Measurements from ENCODE around the gene TEX22.

Gene TEX22

DNA sequence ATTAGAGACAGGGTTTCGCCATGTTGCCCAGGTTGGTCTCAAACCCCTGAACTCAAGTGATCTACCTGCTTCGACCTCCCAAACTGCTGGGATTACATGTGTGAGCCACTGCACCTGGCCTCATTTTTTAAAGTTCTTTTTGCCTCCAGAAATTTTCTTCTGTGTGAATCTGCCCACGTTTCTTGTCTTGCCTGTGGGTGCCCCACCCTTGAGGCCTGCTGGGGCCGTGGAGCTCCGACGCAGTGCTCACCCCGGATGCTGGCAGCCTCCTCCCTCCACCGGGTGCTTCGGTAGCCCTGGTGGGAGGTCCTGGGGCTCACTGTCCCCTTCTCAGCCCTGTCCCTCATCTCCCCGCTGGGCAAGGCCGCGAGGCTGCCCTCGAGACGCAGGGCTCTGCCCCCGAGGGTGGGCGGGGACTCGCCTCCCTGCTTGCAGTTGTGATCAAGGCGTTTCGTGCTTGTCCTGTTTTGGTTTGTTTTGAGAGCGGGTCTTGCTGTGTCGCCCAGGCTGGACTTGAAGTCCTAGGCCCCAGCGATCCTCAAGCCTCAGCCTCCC lies 56.8 kb downstream of the TEX22 start:
- ATAC-seq, result no peak
- TF ChIP-seq BACH2 (CRISPR knock-in tag; IDR thresholded peaks at IDR 0.05; ENCODE audit: borderline replicate concordance) (no peak), TCF4 (CRISPR knock-in tag; IDR thresholded peaks at IDR 0.05; ENCODE audit: borderline replicate concordance) (no peak), ZNF8 (CRISPR knock-in tag; IDR thresholded peaks at IDR 0.05) (no peak), ARNTL (CRISPR knock-in tag; IDR thresholded peaks at IDR 0.05; ENCODE audit: borderline replicate concordance, low read depth) (no peak), GLIS3 (CRISPR knock-in tag; IDR thresholded peaks at IDR 0.05) (no peak), ZC3H10 (CRISPR knock-in tag; IDR thresholded peaks at IDR 0.05) (no peak), ZFP3 (CRISPR knock-in tag; IDR thresholded peaks at IDR 0.05) (no peak), RARB (CRISPR knock-in tag; IDR thresholded peaks at IDR 0.05) (no peak), ZNF70 (CRISPR knock-in tag; IDR thresholded peaks at IDR 0.05) (no peak), PPARA (CRISPR knock-in tag; IDR thresholded peaks at IDR 0.05; ENCODE audit: borderline replicate concordance) (no peak), ESRRG (CRISPR knock-in tag; IDR thresholded peaks at IDR 0.05) (no peak), OSR1 (CRISPR knock-in tag; IDR thresholded peaks at IDR 0.05) (no peak), ZFP30 (CRISPR knock-in tag; IDR thresholded peaks at IDR 0.05) (no peak), TOX (CRISPR knock-in tag; IDR thresholded peaks at IDR 0.05; ENCODE audit: borderline replicate concordance) (no peak), ISL1 (CRISPR knock-in tag; IDR thresholded peaks at IDR 0.05) (no peak), SNAI2 (CRISPR knock-in tag; IDR thresholded peaks at IDR 0.05) (no peak)
- TF ChIP-seq, protein P1, sequence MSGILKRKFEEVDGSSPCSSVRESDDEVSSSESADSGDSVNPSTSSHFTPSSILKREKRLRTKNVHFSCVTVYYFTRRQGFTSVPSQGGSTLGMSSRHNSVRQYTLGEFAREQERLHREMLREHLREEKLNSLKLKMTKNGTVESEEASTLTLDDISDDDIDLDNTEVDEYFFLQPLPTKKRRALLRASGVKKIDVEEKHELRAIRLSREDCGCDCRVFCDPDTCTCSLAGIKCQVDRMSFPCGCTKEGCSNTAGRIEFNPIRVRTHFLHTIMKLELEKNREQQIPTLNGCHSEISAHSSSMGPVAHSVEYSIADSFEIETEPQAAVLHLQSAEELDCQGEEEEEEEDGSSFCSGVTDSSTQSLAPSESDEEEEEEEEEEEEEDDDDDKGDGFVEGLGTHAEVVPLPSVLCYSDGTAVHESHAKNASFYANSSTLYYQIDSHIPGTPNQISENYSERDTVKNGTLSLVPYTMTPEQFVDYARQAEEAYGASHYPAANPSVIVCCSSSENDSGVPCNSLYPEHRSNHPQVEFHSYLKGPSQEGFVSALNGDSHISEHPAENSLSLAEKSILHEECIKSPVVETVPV (CRISPR knock-in tag; IDR thresholded peaks at IDR 0.05), result no peak

DNA sequence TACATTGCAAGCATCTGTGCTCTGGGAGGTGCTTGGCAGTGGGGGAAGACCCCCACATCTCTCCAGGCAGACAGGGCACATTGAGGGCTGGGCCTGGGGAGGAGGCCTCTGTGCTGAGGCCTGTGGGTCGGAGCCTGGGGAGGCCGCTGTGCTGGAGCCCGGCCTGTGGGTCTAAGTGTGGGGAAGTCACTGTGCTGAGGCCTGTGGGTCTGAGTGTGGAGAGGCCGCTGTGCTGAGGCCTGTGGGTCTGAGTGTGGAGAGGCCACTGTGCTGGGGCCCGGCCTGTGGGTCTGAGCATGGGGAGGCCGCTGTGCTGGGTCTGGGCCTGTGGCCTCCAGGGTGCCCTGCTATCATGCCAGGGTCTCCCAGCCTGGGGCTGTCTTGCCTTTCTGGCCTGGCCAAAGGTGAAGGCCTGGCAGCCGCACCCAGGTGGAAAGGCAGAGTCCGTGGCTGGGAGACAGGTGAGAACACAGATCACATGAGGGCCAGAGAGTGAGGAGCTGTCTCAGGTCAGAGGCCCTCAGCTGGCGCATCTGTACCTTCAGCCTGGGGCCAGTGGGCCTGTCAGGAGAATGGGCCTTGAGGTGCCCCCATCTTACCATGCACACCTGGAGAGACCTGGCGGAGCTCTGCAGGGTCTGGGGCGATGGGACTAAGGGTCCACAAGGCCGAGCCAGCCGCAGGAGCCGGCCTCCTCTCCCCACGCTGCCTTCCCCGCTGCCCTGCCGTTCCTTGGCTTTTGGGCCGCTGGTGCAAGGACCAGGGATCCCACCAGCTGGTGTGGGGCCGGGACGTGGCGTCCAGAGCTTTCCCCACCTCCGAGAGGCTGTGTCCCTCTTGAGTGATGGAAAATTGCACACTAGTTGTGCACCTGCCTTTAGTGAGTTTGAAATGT lies 57.7 kb downstream of the TEX22 start:
- TF ChIP-seq CSDC2 (CRISPR knock-in tag; IDR thresholded peaks at IDR 0.05) (no peak), RARB (CRISPR knock-in tag; IDR thresholded peaks at IDR 0.05) (no peak), SNAI2 (CRISPR knock-in tag; IDR thresholded peaks at IDR 0.05) (no peak), ESRRG (CRISPR knock-in tag; IDR thresholded peaks at IDR 0.05) (no peak), ZNF565 (CRISPR knock-in tag; conservative IDR thresholded peaks at IDR 0.05; ENCODE audit: low read depth) (no peak), BACH2 (CRISPR knock-in tag; IDR thresholded peaks at IDR 0.05; ENCODE audit: borderline replicate concordance) (no peak), TOX (CRISPR knock-in tag; IDR thresholded peaks at IDR 0.05; ENCODE audit: borderline replicate concordance) (no peak), PPARA (CRISPR knock-in tag; IDR thresholded peaks at IDR 0.05; ENCODE audit: borderline replicate concordance) (no peak), ISL1 (CRISPR knock-in tag; IDR thresholded peaks at IDR 0.05) (no peak), OSR1 (CRISPR knock-in tag; IDR thresholded peaks at IDR 0.05) (no peak), ZNF8 (CRISPR knock-in tag; IDR thresholded peaks at IDR 0.05) (no peak), ZFP30 (CRISPR knock-in tag; IDR thresholded peaks at IDR 0.05) (no peak)
- TF ChIP-seq, protein P2, sequence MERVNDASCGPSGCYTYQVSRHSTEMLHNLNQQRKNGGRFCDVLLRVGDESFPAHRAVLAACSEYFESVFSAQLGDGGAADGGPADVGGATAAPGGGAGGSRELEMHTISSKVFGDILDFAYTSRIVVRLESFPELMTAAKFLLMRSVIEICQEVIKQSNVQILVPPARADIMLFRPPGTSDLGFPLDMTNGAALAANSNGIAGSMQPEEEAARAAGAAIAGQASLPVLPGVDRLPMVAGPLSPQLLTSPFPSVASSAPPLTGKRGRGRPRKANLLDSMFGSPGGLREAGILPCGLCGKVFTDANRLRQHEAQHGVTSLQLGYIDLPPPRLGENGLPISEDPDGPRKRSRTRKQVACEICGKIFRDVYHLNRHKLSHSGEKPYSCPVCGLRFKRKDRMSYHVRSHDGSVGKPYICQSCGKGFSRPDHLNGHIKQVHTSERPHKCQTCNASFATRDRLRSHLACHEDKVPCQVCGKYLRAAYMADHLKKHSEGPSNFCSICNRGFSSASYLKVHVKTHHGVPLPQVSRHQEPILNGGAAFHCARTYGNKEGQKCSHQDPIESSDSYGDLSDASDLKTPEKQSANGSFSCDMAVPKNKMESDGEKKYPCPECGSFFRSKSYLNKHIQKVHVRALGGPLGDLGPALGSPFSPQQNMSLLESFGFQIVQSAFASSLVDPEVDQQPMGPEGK (CRISPR knock-in tag; IDR thresholded peaks at IDR 0.05; ENCODE audit: borderline replicate concordance), result no peak
- TF ChIP-seq, protein P3, sequence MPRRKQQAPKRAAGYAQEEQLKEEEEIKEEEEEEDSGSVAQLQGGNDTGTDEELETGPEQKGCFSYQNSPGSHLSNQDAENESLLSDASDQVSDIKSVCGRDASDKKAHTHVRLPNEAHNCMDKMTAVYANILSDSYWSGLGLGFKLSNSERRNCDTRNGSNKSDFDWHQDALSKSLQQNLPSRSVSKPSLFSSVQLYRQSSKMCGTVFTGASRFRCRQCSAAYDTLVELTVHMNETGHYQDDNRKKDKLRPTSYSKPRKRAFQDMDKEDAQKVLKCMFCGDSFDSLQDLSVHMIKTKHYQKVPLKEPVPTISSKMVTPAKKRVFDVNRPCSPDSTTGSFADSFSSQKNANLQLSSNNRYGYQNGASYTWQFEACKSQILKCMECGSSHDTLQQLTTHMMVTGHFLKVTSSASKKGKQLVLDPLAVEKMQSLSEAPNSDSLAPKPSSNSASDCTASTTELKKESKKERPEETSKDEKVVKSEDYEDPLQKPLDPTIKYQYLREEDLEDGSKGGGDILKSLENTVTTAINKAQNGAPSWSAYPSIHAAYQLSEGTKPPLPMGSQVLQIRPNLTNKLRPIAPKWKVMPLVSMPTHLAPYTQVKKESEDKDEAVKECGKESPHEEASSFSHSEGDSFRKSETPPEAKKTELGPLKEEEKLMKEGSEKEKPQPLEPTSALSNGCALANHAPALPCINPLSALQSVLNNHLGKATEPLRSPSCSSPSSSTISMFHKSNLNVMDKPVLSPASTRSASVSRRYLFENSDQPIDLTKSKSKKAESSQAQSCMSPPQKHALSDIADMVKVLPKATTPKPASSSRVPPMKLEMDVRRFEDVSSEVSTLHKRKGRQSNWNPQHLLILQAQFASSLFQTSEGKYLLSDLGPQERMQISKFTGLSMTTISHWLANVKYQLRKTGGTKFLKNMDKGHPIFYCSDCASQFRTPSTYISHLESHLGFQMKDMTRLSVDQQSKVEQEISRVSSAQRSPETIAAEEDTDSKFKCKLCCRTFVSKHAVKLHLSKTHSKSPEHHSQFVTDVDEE (CRISPR knock-in tag; IDR thresholded peaks at IDR 0.05), result no peak
- TF ChIP-seq, protein P4, sequence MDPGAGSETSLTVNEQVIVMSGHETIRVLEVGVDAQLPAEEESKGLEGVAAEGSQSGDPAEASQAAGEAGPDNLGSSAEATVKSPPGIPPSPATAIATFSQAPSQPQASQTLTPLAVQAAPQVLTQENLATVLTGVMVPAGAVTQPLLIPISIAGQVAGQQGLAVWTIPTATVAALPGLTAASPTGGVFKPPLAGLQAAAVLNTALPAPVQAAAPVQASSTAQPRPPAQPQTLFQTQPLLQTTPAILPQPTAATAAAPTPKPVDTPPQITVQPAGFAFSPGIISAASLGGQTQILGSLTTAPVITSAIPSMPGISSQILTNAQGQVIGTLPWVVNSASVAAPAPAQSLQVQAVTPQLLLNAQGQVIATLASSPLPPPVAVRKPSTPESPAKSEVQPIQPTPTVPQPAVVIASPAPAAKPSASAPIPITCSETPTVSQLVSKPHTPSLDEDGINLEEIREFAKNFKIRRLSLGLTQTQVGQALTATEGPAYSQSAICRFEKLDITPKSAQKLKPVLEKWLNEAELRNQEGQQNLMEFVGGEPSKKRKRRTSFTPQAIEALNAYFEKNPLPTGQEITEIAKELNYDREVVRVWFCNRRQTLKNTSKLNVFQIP (CRISPR knock-in tag; IDR thresholded peaks at IDR 0.05; ENCODE audit: borderline replicate concordance, low read depth), result no peak
- no peak for ATAC-seq
